Testis (tissue), 5 donors: ENCODE measurements around the gene CHST10. TPM values are rescaled to one million over a fixed set of nuclear protein-coding genes. Genes with fewer than 3 reads are reported as not detected.
"Not testable (repeated sequence)": the region's sequence is repeated elsewhere in the genome, so short reads cannot be mapped to it uniquely, and the experiment has no call there.

Experiments
- DNase-seq: peaks from one replicate; pipeline ENCODE4 v3.0.0-alpha.2; 2019
- H3K27ac ChIP-seq, 2 donors: fragments of 200-600 bp; sonication (generic); one replicate each; pipeline ENCODE4 v1.5.1; 2019
- H3K27me3 ChIP-seq: fragments of 200-600 bp; sonication (generic); one replicate; pipeline ENCODE4 v1.5.1; 2019
- H3K36me3 ChIP-seq: fragments of 200-600 bp; sonication (generic); one replicate; pipeline ENCODE4 v1.5.1; 2017; ENCODE audit warnings: low read depth; ENCODE audit errors: missing control alignments
- H3K4me1 ChIP-seq: fragments of 200-600 bp; sonication (generic); one replicate; pipeline ENCODE4 v1.5.1; 2019
- H3K4me3 ChIP-seq, 2 donors: fragments of 200-600 bp; sonication (generic); one replicate each; pipeline ENCODE4 v1.5.1; 2017 to 2019
- H3K9me3 ChIP-seq: fragments of 200-600 bp; sonication (generic); one replicate; pipeline ENCODE4 v1.5.1; 2017
- CTCF ChIP-seq, 3 experiments: fragments of 450-650 bp in 2 of 3; fragments of 200-600 bp in 1 of 3; sonication (generic) in 1 of 3; IDR thresholded peaks; one replicate each; pipeline ENCODE4 v1.5.1; 2016 to 2019; ENCODE audit warnings: antibody characterized with exemption in 3 of 3, mild to moderate bottlenecking in 2 of 3, moderate library complexity in 1 of 3
- POLR2A ChIP-seq: fragments of 450-650 bp; IDR thresholded peaks from one replicate; pipeline ENCODE4 v1.6.1; 2017; ENCODE audit warnings: antibody characterized with exemption, mild to moderate bottlenecking, moderate library complexity
- WGBS, 2 donors: methylation state at CpG; one replicate each; pipeline ENCODE4 v1.1.5; 2018; 5-methylcytosine and 5-hydroxymethylcytosine counted together
- intact Hi-C: fragments of 100-400 bp; cut with DNase I; formaldehyde crosslinking; loops from one replicate; pipeline ENCODE4 v1.15.1; 2023; ENCODE audit warnings: low total_unique reads
- long read RNA-seq, 2 donors: transcript quantifications; one replicate each; lab custom pipeline, GENCODE V29; 2026
- polyA plus RNA-seq: library from polyadenylated mRNA; stranded (reverse); fragments of 350-450 nt; fragmentation: Illumina TruSeq; extraction: RNeasy Lipid Tissue Mini Kit (QIAGEN cat#74804); gene quantifications from one replicate; pipeline ENCODE4 v1.2.3, GENCODE V29; 2014; ENCODE audit warnings: low read depth, low replicate concordance; ENCODE audit not compliant: insufficient read depth
- total RNA-seq, 2 donors: library from RNA; depleted of rRNA; stranded (reverse); fragments of >200 nt; gene quantifications; one replicate each; pipeline ENCODE4 v1.2.3, GENCODE V29; 2016

Gene CHST10
- total RNA-seq, result 10 to 100 TPM; 14.6 to 21.5 TPM
- polyA plus RNA-seq, result 14.8 TPM
- long read RNA-seq, donor 1, transcript CHST10-201 (7 exons, 2,842 nt), result major isoform, 6 of 6 reads
- long read RNA-seq, donor 1, partial matches to known transcripts, result 0 of 6 reads
- long read RNA-seq, donor 1, other reads (novel, unspliced or antisense), result 0 of 6 reads
- long read RNA-seq, donor 2, partial matches to known transcripts, result 0 of 2 reads
- long read RNA-seq, donor 2, other reads (novel, unspliced or antisense), result 0 of 2 reads

- DNase-seq, result peak; percentile 72
- peak within 1 kb of the TSS; percentile 50 to 86 for H3K27ac ChIP-seq
- H3K27me3 ChIP-seq, result no peaks in the 10 kb centered on the region
- no peaks in the 10 kb centered on the region for H3K9me3 ChIP-seq
- TF ChIP-seq CTCF (IDR thresholded peaks at IDR 0.05) (no peak), POLR2A (no peak)
- no peaks in the 10 kb centered on the region for H3K36me3 ChIP-seq
- peaks cover 8% of the 10 kb centered on the region for H3K4me1 ChIP-seq
- WGBS, 2 donors, result 0 to 1% methylated on average over 21 to 66 of the region's 88 CpGs
- peak within 1 kb of the TSS; percentile 68 to 71 for H3K4me3 ChIP-seq
- intact Hi-C loops, result no loop called here
These were observed at the start of gene CHST10 for GRCh38 chr2:100416935-100417710. CHST10 (minus strand) TSS chr2:100417668; CDS start chr2:100406675, 10,993 bp downstream.

- TF ChIP-seq POLR2A (no peak), CTCF (IDR thresholded peaks at IDR 0.05) (no peak)
- no peaks in the 10 kb centered on the region for H3K27me3 ChIP-seq
- H3K36me3 ChIP-seq, result no peaks in the 10 kb centered on the region
- no peak overlapping the region for H3K27ac ChIP-seq
- intact Hi-C loops, result no loop called here
- H3K4me1 ChIP-seq, result no peaks in the 10 kb centered on the region
- no peak overlapping the region for H3K4me3 ChIP-seq
- DNase-seq, result no peak
- H3K9me3 ChIP-seq, result no peaks in the 10 kb centered on the region
- 70 to 100% methylated on average over 1 of the region's 1 CpG for WGBS, 2 donors
These were observed 43.5 kb upstream of the CHST10 start for GRCh38 chr2:100460904-100461530.

- H3K36me3 ChIP-seq, H3K9me3 ChIP-seq, H3K4me1 ChIP-seq, intact Hi-C loops, H3K4me3 ChIP-seq, H3K27me3 ChIP-seq, H3K27ac ChIP-seq, DNase-seq: not testable (repeated sequence)
These were observed 38.9 kb upstream of the CHST10 start for GRCh38 chr2:100456357-100456756.

- TF ChIP-seq POLR2A, result no peak
- no peak for TF ChIP-seq CTCF (IDR thresholded peaks at IDR 0.05)
- Histone ChIP-seq H3K27me3 (no peaks in the 10 kb centered on the region), H3K4me1 (no peaks in the 10 kb centered on the region), H3K9me3 (no peaks in the 10 kb centered on the region), H3K4me3 (no peak overlapping the region), H3K27ac (no peak overlapping the region), H3K36me3 (no peaks in the 10 kb centered on the region)
- intact Hi-C loops, result no loop called here
- 62 to 69% methylated on average over 4 of the region's 4 CpGs for WGBS, 2 donors
- no peak for DNase-seq
These were observed 36.4 kb upstream of the CHST10 start for GRCh38 chr2:100453853-100454252.

GRCh38 chr2:100451734-100452133, 34.3 kb upstream of the CHST10 start:
- no peak for DNase-seq
- H3K9me3 ChIP-seq, result no peaks in the 10 kb centered on the region
- H3K27ac ChIP-seq, result no peak overlapping the region
- intact Hi-C loops, result no loop called here
- H3K4me3 ChIP-seq, result no peak overlapping the region
- no peaks in the 10 kb centered on the region for H3K4me1 ChIP-seq
- H3K36me3 ChIP-seq, result no peaks in the 10 kb centered on the region
- no peaks in the 10 kb centered on the region for H3K27me3 ChIP-seq
- TF ChIP-seq POLR2A (no peak), CTCF (IDR thresholded peaks at IDR 0.05) (no peak)
